Thyroid gland (tissue), 4 donors: ENCODE measurements around the gene SGCD. TPM values are rescaled to one million over a fixed set of nuclear protein-coding genes. Genes with fewer than 3 reads are reported as not detected.

Experiments used
- DNase-seq, 2 donors: peaks; one replicate each; pipeline ENCODE4 v3.0.0-alpha.2; 2019
- H3K27ac ChIP-seq, 3 donors: fragments of 200-600 bp; sonication (generic); 1 replicate in 2 of 3; 2 replicates in 1 of 3; pipeline ENCODE4 v1.5.1; 2016 to 2019; ENCODE audit warnings: mild to moderate bottlenecking in 1 of 3, moderate library complexity in 1 of 3
- H3K27me3 ChIP-seq: fragments of 200-600 bp; sonication (generic); one replicate; pipeline ENCODE4 v1.5.1; 2019
- H3K36me3 ChIP-seq, 2 donors: fragments of 200-600 bp; sonication (generic); one replicate each; pipeline ENCODE4 v1.5.1; 2016 to 2019
- H3K4me1 ChIP-seq, 2 donors: fragments of 200-600 bp; sonication (generic); one replicate each; pipeline ENCODE4 v1.5.1; 2017 to 2019
- H3K4me3 ChIP-seq, 3 donors: fragments of 200-600 bp; sonication (generic); replicated peaks in 1 of 3; 1 replicate in 2 of 3; 2 replicates in 1 of 3; pipeline ENCODE4 v1.5.1; 2016; ENCODE audit warnings: mild to moderate bottlenecking in 1 of 3
- H3K9me3 ChIP-seq: fragments of 200-600 bp; sonication (generic); one replicate; pipeline ENCODE4 v1.5.1; 2017
- POLR2A ChIP-seq, 2 donors: fragments of 450-650 bp; IDR thresholded peaks; one replicate each; pipeline ENCODE4 v1.6.1; 2017; ENCODE audit warnings: antibody characterized with exemption in 2 of 2, mild to moderate bottlenecking in 2 of 2, moderate library complexity in 1 of 2
- WGBS, 2 donors: methylation state at CpG; one replicate each; pipeline ENCODE4 v1.1.5; 2017; 5-methylcytosine and 5-hydroxymethylcytosine counted together
- intact Hi-C: fragments of 100-400 bp; cut with DNase I; formaldehyde crosslinking; loops from one replicate; pipeline ENCODE4 v1.15.1; 2023
- total RNA-seq, 4 donors: library from RNA; depleted of rRNA; stranded (reverse); fragments of >200 nt; gene quantifications; one replicate each; pipeline ENCODE4 v1.2.3, GENCODE V29; 2016
- TF ChIP-seq, protein P1 (sequence below), 6 experiments: fragments of 200-600 bp in 3 of 6; fragments of 450-650 bp in 3 of 6; sonication (generic) in 3 of 6; IDR thresholded peaks; one replicate each; pipeline ENCODE4 v1.5.1; 2016 to 2019; ENCODE audit warnings: antibody characterized with exemption in 6 of 6, mild to moderate bottlenecking in 2 of 6, inconsistent platforms in 1 of 6, moderate library complexity in 1 of 6

SGCD gene
- total RNA-seq, 4 donors from 2014 or later = 7.4 to 20.1 (median 9.2) TPM

DNA sequence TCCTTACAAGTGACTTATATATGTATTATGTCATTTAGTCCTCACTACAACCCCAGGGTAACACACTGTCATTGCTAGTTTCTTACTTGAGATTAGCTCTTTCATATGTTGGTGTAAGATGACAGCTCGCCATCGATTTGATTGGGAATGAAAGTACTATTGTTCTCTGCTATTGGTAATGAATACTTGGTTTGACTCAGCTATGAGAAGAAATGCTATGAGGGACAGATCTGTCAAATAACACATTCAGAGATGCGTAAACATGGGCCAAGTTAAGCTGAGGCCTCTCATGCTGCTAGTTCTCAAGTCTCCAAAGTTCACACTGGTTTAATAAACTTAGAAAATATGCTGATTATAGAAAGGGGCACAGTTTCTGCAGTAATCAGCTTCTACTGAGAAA lies 142.7 kb downstream of the SGCD start:
- no peak for DNase-seq
- TF ChIP-seq, protein P1, sequence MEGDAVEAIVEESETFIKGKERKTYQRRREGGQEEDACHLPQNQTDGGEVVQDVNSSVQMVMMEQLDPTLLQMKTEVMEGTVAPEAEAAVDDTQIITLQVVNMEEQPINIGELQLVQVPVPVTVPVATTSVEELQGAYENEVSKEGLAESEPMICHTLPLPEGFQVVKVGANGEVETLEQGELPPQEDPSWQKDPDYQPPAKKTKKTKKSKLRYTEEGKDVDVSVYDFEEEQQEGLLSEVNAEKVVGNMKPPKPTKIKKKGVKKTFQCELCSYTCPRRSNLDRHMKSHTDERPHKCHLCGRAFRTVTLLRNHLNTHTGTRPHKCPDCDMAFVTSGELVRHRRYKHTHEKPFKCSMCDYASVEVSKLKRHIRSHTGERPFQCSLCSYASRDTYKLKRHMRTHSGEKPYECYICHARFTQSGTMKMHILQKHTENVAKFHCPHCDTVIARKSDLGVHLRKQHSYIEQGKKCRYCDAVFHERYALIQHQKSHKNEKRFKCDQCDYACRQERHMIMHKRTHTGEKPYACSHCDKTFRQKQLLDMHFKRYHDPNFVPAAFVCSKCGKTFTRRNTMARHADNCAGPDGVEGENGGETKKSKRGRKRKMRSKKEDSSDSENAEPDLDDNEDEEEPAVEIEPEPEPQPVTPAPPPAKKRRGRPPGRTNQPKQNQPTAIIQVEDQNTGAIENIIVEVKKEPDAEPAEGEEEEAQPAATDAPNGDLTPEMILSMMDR (IDR thresholded peaks at IDR 0.05) = no peak
- no peak for TF ChIP-seq POLR2A (IDR thresholded peaks at IDR 0.05)
- 93 to 97% methylated on average over 3 of the region's 3 CpGs for WGBS, 2 donors
- intact Hi-C loops = no loop called here
- no peaks in the 10 kb centered on the region for H3K27me3 ChIP-seq
- peaks cover 8 to 13% of the 10 kb centered on the region in 2 donors for H3K4me1 ChIP-seq
- no peak overlapping the region for H3K27ac ChIP-seq
- no peaks in the 10 kb centered on the region for H3K36me3 ChIP-seq
- no peaks in the 10 kb centered on the region for H3K9me3 ChIP-seq
- no peak overlapping the region for H3K4me3 ChIP-seq

DNA sequence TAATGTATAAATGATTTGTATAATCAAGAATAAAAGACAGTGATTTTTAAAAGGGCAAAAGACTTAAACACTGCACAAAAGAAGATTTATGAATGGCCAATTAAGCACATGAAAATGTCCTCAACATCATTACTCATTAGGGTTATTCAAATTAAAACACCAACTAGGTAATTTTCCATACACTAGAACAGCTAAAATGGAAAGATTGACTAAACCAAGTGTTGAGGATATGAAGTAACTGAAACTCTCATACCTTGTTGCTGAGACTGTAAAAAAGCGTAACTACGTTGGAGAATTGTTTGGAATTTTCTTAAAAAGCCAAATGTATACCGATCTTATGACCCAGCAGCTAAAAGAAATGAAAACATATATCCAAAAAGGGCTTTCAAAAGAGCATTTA lies 144.9 kb downstream of the SGCD start:
- no peak for DNase-seq
- Histone ChIP-seq H3K36me3 (no peaks in the 10 kb centered on the region), H3K4me1 (peaks cover 30 to 35% of the 10 kb centered on the region in 2 donors), H3K27me3 (no peaks in the 10 kb centered on the region), H3K27ac (no peak overlapping the region), H3K4me3 (no peak overlapping the region), H3K9me3 (no peaks in the 10 kb centered on the region)
- intact Hi-C loops = no loop called here
- WGBS, 2 donors = 93 to 94% methylated on average over 3 of the region's 3 CpGs
- no peak for TF ChIP-seq POLR2A (IDR thresholded peaks at IDR 0.05)
- TF ChIP-seq, protein P1 (IDR thresholded peaks at IDR 0.05) = no peak

DNA sequence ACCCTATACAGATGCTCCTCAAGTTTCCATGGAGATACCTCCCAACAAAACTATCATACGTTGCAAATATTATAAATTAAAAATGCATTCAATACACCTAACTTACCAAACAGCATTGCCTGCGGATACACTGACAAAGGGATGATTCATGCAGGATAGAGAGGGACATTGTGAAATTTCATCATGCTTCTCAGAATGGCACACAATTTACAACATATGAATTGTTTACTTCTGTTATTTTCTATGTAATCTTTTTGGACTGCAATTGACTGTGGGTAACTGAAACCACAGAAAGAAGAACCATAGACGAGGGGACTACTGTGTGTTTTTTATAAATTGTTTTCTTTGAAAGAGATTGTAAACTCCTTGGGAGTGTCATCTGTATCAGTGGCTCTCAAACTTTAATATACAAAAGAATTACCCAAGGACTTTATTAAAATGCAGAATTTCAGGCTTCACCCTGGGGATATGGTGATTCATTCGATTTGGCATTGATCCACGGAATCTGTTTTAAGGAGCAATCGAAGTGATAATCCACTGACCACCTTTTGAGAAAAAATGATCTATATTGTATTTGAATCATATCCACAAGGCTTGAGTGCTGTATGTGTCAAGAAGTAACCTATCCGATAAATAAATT lies 146.4 kb downstream of the SGCD start:
- Histone ChIP-seq H3K27me3 (no peaks in the 10 kb centered on the region), H3K4me3 (no peak overlapping the region), H3K27ac (peak overlapping the region in 2 of 3 donors; percentile 33 to 66), H3K36me3 (no peaks in the 10 kb centered on the region), H3K9me3 (no peaks in the 10 kb centered on the region), H3K4me1 (peaks cover 39 to 47% of the 10 kb centered on the region in 2 donors)
- WGBS, 2 donors = 71 to 72% methylated on average over 7 of the region's 7 CpGs
- intact Hi-C loops = no loop called here
- DNase-seq = no peak
- TF ChIP-seq, protein P1 (IDR thresholded peaks at IDR 0.05) = no peak
- TF ChIP-seq POLR2A (IDR thresholded peaks at IDR 0.05) = no peak

DNA sequence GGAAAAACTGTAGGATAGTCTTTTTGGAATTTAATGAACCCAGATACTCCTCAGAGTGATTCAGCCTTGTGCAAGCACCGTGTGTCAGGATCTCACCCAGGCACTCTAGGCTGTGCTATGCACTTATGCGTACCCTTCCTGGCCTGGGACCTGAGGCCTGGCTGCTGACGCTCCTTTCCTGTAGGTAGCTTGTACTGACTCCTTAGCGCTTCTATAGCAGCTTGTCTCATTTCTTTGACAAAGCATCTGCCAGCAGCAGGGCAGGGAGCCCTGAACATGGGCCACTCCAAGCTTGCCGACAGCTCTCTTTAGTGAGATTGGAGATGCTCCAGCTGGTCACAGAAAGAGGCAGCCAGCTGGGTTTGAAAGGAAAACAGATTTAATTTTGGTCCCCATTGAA lies 147.3 kb downstream of the SGCD start:
- Histone ChIP-seq H3K27ac (peak overlapping the region in 2 of 3 donors; percentile 33 to 66), H3K9me3 (no peaks in the 10 kb centered on the region), H3K36me3 (no peaks in the 10 kb centered on the region), H3K27me3 (no peaks in the 10 kb centered on the region), H3K4me1 (peaks cover 39 to 47% of the 10 kb centered on the region in 2 donors), H3K4me3 (no peak overlapping the region)
- DNase-seq = peak; percentile 52 to 66
- 35 to 42% methylated on average over 5 of the region's 5 CpGs for WGBS, 2 donors
- no peak for TF ChIP-seq POLR2A (IDR thresholded peaks at IDR 0.05)
- intact Hi-C loops = no loop called here

DNA sequence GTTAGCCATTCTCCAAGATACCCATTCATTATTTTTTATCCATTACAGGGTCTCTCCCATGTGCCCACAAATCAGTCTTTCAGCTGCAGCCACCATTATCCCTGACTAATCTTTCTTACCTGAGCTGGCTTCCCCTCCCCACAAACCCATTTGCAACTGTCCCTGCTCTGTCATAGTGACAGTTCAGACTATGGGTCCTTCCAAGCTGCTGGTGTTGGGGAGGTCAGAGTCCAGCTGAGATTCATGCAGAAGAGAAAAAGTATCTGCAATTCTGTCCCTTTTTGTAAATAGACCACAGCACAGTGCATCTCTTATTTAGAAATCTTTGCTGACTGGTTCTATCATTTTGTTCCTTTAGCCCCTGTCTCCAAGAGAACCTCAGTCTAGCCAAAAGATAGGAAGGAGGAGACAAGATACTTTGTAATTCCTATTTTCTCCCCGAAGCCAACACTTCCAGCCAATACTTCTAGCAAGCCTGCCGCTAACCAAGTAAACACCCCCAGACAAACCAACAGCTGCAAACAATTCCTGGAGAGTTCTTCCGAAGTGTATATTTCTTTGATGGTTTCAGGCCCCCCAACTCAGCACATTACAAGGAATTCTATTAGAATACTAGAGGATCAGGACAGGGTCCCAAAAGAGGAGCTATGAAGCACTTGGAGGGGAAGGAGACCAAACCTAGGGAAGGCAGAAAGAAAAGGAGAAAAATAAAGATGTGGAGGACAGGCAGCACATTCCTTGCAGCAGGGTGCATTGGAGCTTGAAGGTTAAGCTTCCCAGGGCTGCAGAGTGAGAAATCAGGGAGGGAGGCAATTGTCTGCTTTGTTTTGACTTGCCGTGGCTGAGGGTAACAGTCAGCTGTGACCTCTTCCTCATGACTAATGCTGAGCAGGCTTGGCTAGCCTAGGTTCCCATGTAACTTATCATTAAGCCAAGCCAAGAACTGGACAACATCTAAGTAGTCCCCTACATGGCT lies 148.5 kb downstream of the SGCD start:
- Histone ChIP-seq H3K36me3 (no peaks in the 10 kb centered on the region), H3K27me3 (no peaks in the 10 kb centered on the region), H3K4me3 (no peak overlapping the region), H3K27ac (peak overlapping the region; percentile 66 to 88 (median 66)), H3K4me1 (peaks cover 39 to 47% of the 10 kb centered on the region in 2 donors), H3K9me3 (no peaks in the 10 kb centered on the region)
- no peak for TF ChIP-seq POLR2A (IDR thresholded peaks at IDR 0.05)
- TF ChIP-seq, protein P1 (IDR thresholded peaks at IDR 0.05) = no peak
- 37 to 41% methylated on average over 4 of the region's 4 CpGs for WGBS, 2 donors
- intact Hi-C loops = no loop called here
- DNase-seq = peak; percentile 78 to 84
